Sigmoid colon (tissue), 4 donors: ENCODE data around the gene SZT2.

Source experiments
- EP300 ChIP-seq, 4 donors: sonication (generic); formaldehyde crosslinking; IDR thresholded peaks; one replicate each; pipeline ENCODE4 v1.6.1; 2017; ENCODE audit warnings: antibody characterized with exemption in 4 of 4
- POLR2A ChIP-seq, 2 donors: fragments of 450-650 bp; IDR thresholded peaks; one replicate each; pipeline ENCODE4 v1.6.1; 2016; ENCODE audit warnings: antibody characterized with exemption in 2 of 2, mild to moderate bottlenecking in 2 of 2, moderate library complexity in 2 of 2
- POLR2AphosphoS5 ChIP-seq, 4 donors: sonication (generic); formaldehyde crosslinking; IDR thresholded peaks; one replicate each; pipeline ENCODE4 v1.6.1; 2017; ENCODE audit warnings: antibody characterized with exemption in 4 of 4
- TF ChIP-seq, protein P1 (sequence below), 4 experiments: fragments of 450-650 bp in 3 of 4; fragments of 200-600 bp in 1 of 4; IDR thresholded peaks; one replicate each; pipeline ENCODE4 v1.5.1; 2016 to 2019; ENCODE audit warnings: antibody characterized with exemption in 4 of 4, mild to moderate bottlenecking in 3 of 4, moderate library complexity in 2 of 4

DNA sequence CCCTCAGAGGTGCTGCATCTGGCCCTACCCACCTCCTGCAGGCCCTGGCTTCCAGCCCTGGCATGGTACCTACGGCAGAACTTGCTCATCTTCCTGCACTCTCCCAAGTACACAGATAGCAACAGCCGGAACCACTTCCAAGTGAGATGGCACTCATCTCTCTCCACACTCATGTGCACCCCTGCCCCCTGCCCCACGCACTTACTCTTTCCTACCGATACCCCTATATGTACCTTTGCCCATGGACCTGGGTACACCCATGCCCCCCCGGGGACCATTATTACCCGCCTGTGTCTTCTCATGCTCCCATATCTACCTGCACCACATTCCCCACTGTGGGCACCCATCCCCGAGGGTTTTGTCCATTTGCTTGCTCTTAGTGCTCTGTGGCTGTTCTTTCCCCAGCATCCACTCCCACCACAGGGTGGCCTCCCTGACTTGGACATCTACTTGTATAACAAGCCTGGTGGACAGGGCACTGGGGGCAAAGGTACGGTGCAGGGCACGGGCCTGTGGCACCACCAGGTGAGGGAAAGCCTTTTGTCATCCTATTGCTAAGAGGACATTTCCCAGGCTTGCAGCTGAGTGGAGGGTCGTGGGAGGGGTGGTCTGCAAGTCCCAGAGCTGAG, 49.4 kb downstream of the SZT2 start:
- no peak for TF ChIP-seq POLR2A (IDR thresholded peaks at IDR 0.05)
- no peak for TF ChIP-seq POLR2AphosphoS5 (IDR thresholded peaks at IDR 0.05)
- TF ChIP-seq, protein P1, sequence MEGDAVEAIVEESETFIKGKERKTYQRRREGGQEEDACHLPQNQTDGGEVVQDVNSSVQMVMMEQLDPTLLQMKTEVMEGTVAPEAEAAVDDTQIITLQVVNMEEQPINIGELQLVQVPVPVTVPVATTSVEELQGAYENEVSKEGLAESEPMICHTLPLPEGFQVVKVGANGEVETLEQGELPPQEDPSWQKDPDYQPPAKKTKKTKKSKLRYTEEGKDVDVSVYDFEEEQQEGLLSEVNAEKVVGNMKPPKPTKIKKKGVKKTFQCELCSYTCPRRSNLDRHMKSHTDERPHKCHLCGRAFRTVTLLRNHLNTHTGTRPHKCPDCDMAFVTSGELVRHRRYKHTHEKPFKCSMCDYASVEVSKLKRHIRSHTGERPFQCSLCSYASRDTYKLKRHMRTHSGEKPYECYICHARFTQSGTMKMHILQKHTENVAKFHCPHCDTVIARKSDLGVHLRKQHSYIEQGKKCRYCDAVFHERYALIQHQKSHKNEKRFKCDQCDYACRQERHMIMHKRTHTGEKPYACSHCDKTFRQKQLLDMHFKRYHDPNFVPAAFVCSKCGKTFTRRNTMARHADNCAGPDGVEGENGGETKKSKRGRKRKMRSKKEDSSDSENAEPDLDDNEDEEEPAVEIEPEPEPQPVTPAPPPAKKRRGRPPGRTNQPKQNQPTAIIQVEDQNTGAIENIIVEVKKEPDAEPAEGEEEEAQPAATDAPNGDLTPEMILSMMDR (IDR thresholded peaks at IDR 0.05), result no peak
- no peak for TF ChIP-seq EP300 (IDR thresholded peaks at IDR 0.05)
